NB4 (cell line): ENCODE results near the gene RAPSN.

Source experiments
- CTCF ChIP-seq: IDR thresholded peaks from one replicate; pipeline ENCODE4 v1.5.1; 2012; ENCODE audit warnings: low read depth, low read length
- MYC ChIP-seq: IDR thresholded peaks from 2 replicates; pipeline ENCODE4 v1.6.1; 2011; ENCODE audit warnings: low read depth, low read length
- POLR2A ChIP-seq: IDR thresholded peaks from 2 replicates; pipeline ENCODE4 v1.6.1; 2011; ENCODE audit warnings: mild to moderate bottlenecking; ENCODE audit not compliant: insufficient read length; ENCODE audit errors: extremely low read depth

- TF ChIP-seq CTCF (no peak), POLR2A (no peak), MYC (no peak)
Observed at GRCh38 chr11:47451990-47452389, 3.1 kb upstream of the RAPSN start.
